Esophagus squamous epithelium (tissue), 4 donors: ENCODE data around the gene DNAJC1.

Experiments
- CTCF ChIP-seq, 6 experiments: fragments of 450-650 bp in 4 of 6; fragments of 200-600 bp in 2 of 6; sonication (generic) in 2 of 6; IDR thresholded peaks; one replicate each; pipeline ENCODE4 v1.5.1; 2016 to 2019; ENCODE audit warnings: antibody characterized with exemption in 6 of 6, mild to moderate bottlenecking in 4 of 6, moderate library complexity in 4 of 6
- POLR2A ChIP-seq, 4 donors: fragments of 450-650 bp; IDR thresholded peaks; one replicate each; pipeline ENCODE4 v1.6.1; 2017; ENCODE audit warnings: antibody characterized with exemption in 4 of 4, mild to moderate bottlenecking in 4 of 4, moderate library complexity in 3 of 4

DNA sequence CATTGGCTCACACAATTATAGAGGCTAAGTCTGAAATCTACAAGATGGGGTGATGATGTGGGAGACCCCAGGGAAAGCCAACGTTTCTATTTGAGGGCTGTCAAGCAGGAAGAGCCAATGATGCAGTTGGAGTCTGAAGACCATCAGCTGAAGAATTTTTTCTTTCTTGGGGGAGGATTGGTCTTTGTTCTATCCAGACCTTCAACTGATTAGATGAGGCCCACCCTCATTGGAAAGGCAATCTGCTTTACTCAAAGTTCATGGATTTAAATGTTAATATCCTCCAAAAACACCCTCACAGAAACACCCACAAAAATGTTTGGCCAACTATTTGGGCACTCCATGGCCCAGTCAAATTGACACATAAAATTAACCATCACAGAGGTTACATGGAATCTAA lies 44.3 kb upstream of the DNAJC1 start:
- TF ChIP-seq POLR2A (IDR thresholded peaks at IDR 0.05) (no peak), CTCF (IDR thresholded peaks at IDR 0.05) (no peak)
